C4-2B (cell line): ENCODE measurements around the gene EDNRB.

Experiments used
- H3K27ac ChIP-seq: fragments of 450-650 bp; 2 replicates; pipeline ENCODE4 v1.5.1; 2017
- CTCF ChIP-seq: fragments of 450-650 bp; conservative IDR thresholded peaks from 2 replicates; pipeline ENCODE4 v1.5.1; 2017; ENCODE audit warnings: mild to moderate bottlenecking
- ZFX ChIP-seq: fragments of 450-650 bp; IDR thresholded peaks from 2 replicates; pipeline ENCODE4 v1.6.1; 2017

Gene EDNRB

GRCh38 chr13:77883328-77883727, 35.3 kb downstream of the EDNRB start:
- no peak for TF ChIP-seq CTCF
- H3K27ac ChIP-seq = no peak overlapping the region

- no peak overlapping the region for H3K27ac ChIP-seq
- TF ChIP-seq ZFX = no peak
- TF ChIP-seq CTCF = no peak
Measured at GRCh38 chr13:77878190-77878589, 40.4 kb downstream of the EDNRB start.

- TF ChIP-seq CTCF = no peak
- TF ChIP-seq ZFX = no peak
- no peak overlapping the region for H3K27ac ChIP-seq
Measured at GRCh38 chr13:77876176-77876575, 42.5 kb downstream of the EDNRB start.

GRCh38 chr13:77874406-77874805, 44.2 kb downstream of the EDNRB start:
- TF ChIP-seq CTCF (no peak), ZFX (no peak)
- no peak overlapping the region for H3K27ac ChIP-seq

GRCh38 chr13:77872995-77873394, 45.6 kb downstream of the EDNRB start:
- H3K27ac ChIP-seq = no peak overlapping the region
- TF ChIP-seq CTCF (no peak), ZFX (no peak)

GRCh38 chr13:77871596-77871995, 47.0 kb downstream of the EDNRB start:
- H3K27ac ChIP-seq = no peak overlapping the region

GRCh38 chr13:77868717-77869116, 49.9 kb downstream of the EDNRB start:
- H3K27ac ChIP-seq = no peak overlapping the region
- TF ChIP-seq CTCF = no peak
- no peak for TF ChIP-seq ZFX

More at GRCh38 chr13:77871596-77871995, 47.0 kb downstream of the EDNRB start:
- TF ChIP-seq CTCF (no peak), ZFX (no peak)
